SH-SY5Y (cell line): ENCODE measurements around the gene STT3B.

Experiments
- GATA2 ChIP-seq: IDR thresholded peaks from 2 replicates; pipeline ENCODE4 v1.6.1; 2011; ENCODE audit warnings: mild to moderate bottlenecking, low read depth, low read length
- GATA3 ChIP-seq: IDR thresholded peaks from 2 replicates; pipeline ENCODE4 v1.6.1; 2011; ENCODE audit warnings: low read depth, mild to moderate bottlenecking, low read length, moderate library complexity

- TF ChIP-seq GATA2 (no peak), GATA3 (no peak)
Measured at GRCh38 chr3:31483776-31484175, 48.9 kb upstream of the STT3B start.
